Amniotic stem cell (primary cell): ENCODE results near the gene GRM4.

Experiments used
- DNase-seq: peaks from one replicate; lab custom pipeline; 2025; lab: John Stamatoyannopoulos, UW

The GRM4 gene

GRCh38 chr6:34157236-34157830 lies 11.4 kb upstream of the GRM4 start:
- DNase-seq, result no peak

- no peak for DNase-seq
Measured at GRCh38 chr6:34155471-34156300, 9.8 kb upstream of the GRM4 start.

- DNase-seq, result no peak
Measured at GRCh38 chr6:34154668-34155447, 9.0 kb upstream of the GRM4 start.

- no peak for DNase-seq
Measured at GRCh38 chr6:34152806-34153520, 7.1 kb upstream of the GRM4 start.

GRCh38 chr6:34152042-34152524 lies 6.2 kb upstream of the GRM4 start:
- no peak for DNase-seq

- no peak for DNase-seq
Measured at GRCh38 chr6:34151321-34152041, 5.6 kb upstream of the GRM4 start.

- no peak for DNase-seq
Measured at GRCh38 chr6:34150766-34151165, 4.9 kb upstream of the GRM4 start.

- DNase-seq, result no peak
Measured at GRCh38 chr6:34149831-34150400, 4.0 kb upstream of the GRM4 start.

GRCh38 chr6:34149452-34149810 lies 3.5 kb upstream of the GRM4 start:
- DNase-seq, result no peak

- DNase-seq, result no peak
Measured at GRCh38 chr6:34148631-34149451, 3.0 kb upstream of the GRM4 start.

GRCh38 chr6:34147906-34148630 lies 2.2 kb upstream of the GRM4 start:
- no peak for DNase-seq

GRCh38 chr6:34146801-34147592 lies 1.1 kb upstream of the GRM4 start:
- no peak for DNase-seq

- peak; percentile 25 for DNase-seq
Measured at GRCh38 chr6:34145161-34146020, 496 bp downstream of the GRM4 start.

GRCh38 chr6:34144581-34145160 lies 1.2 kb downstream of the GRM4 start:
- DNase-seq, result no peak

- DNase-seq, result no peak
Measured at GRCh38 chr6:34143884-34144580, 1.9 kb downstream of the GRM4 start.

GRCh38 chr6:34143196-34143883 lies 2.5 kb downstream of the GRM4 start:
- no peak for DNase-seq
